Common myeloid progenitor, CD34-positive (primary cell): Measurements from ENCODE around the gene RHO.

Experiments used
- CTCF ChIA-PET: fragments of 350-600 bp; sonication (Branson Sonifier 250); formaldehyde crosslinking; loops from one replicate; lab custom pipeline; 2021; ENCODE audit warnings: antibody characterized with exemption; lab: Charles Lee
- POLR2A ChIA-PET: fragments of 350-600 bp; sonication (Branson Sonifier 250); formaldehyde crosslinking; loops from one replicate; lab custom pipeline; 2021; ENCODE audit warnings: antibody characterized with exemption; lab: Charles Lee
- DNase-seq, 3 donors: peaks; one replicate each; pipeline versions ENCODE4 v3.0.0 to v3.0.0-alpha.2; 2013
- H3K27ac ChIP-seq, 2 experiments: 1 replicate in 1 of 2; 2 replicates in 1 of 2; pipeline ENCODE4 v1.7.0; 2013; ENCODE audit warnings: inconsistent platforms in 2 of 2, low read length in 2 of 2, mild to moderate bottlenecking in 2 of 2, low read depth in 1 of 2, moderate library complexity in 1 of 2; ENCODE audit not compliant: severe bottlenecking in 2 of 2, insufficient read depth in 1 of 2, poor library complexity in 1 of 2
- H3K27me3 ChIP-seq, 5 experiments: replicated peaks in 2 of 5; 1 replicate in 3 of 5; 2 replicates in 2 of 5; pipeline versions ENCODE4 v1.6.1 to v1.7.0; 2013; ENCODE audit warnings: low read length in 4 of 5, mild to moderate bottlenecking in 2 of 5, moderate library complexity in 2 of 5, inconsistent platforms in 1 of 5; ENCODE audit not compliant: insufficient read depth in 5 of 5, control insufficient read depth in 4 of 5
- H3K36me3 ChIP-seq, 4 experiments: 1 replicate in 2 of 4; 2 replicates in 2 of 4; pipeline versions ENCODE4 v1.6.1 to v1.7.0; 2013; ENCODE audit warnings: low read length in 3 of 4, control low read depth in 1 of 4, mild to moderate bottlenecking in 1 of 4; ENCODE audit not compliant: control insufficient read depth in 4 of 4, insufficient read depth in 4 of 4
- H3K4me1 ChIP-seq, 4 experiments: 1 replicate in 3 of 4; 2 replicates in 1 of 4; pipeline versions ENCODE4 v1.6.1 to v1.7.1; 2013; ENCODE audit warnings: low read length in 3 of 4, mild to moderate bottlenecking in 3 of 4, control low read depth in 1 of 4, inconsistent platforms in 1 of 4, moderate library complexity in 1 of 4; ENCODE audit not compliant: control insufficient read depth in 4 of 4, insufficient read depth in 4 of 4; ENCODE audit errors: control extremely low read depth in 1 of 4
- H3K4me3 ChIP-seq, 7 experiments: 1 replicate in 4 of 7; 2 replicates in 3 of 7; pipeline versions ENCODE4 v1.5.1 to v1.7.0; 2013; ENCODE audit warnings: mild to moderate bottlenecking in 7 of 7, low read length in 6 of 7, moderate library complexity in 6 of 7, inconsistent platforms in 2 of 7, low read depth in 2 of 7, control low read depth in 1 of 7; ENCODE audit not compliant: insufficient read depth in 4 of 7, control insufficient read depth in 1 of 7; ENCODE audit errors: extremely low read depth in 1 of 7
- H3K9me3 ChIP-seq, 5 experiments: 1 replicate in 4 of 5; 2 replicates in 1 of 5; pipeline versions ENCODE4 v1.6.1 to v1.7.1; 2013; ENCODE audit warnings: low read length in 4 of 5, mild to moderate bottlenecking in 2 of 5, inconsistent platforms in 1 of 5, low read depth in 1 of 5, moderate library complexity in 1 of 5; ENCODE audit not compliant: control insufficient read depth in 4 of 5, insufficient read depth in 2 of 5; ENCODE audit errors: control extremely low read depth in 1 of 5
- WGBS: methylation state at CpG from one replicate; pipeline ENCODE4 v1.1.5; 2013; ENCODE audit not compliant: insufficient coverage; 5-methylcytosine and 5-hydroxymethylcytosine counted together

The RHO gene

GRCh38 chr3:129504471-129505100 is 23.9 kb upstream of the RHO start:
- H3K9me3 ChIP-seq = no peaks in the 10 kb centered on the region
- H3K27ac ChIP-seq = no peak overlapping the region
- H3K4me3 ChIP-seq = no peak overlapping the region
- H3K36me3 ChIP-seq = peaks cover 14 to 80% (median 47%) of the 10 kb centered on the region in 4 experiments
- no peak for DNase-seq
- H3K4me1 ChIP-seq = no peaks in the 10 kb centered on the region
- H3K27me3 ChIP-seq = no peaks in the 10 kb centered on the region
- 90% methylated on average over 3 of the region's 5 CpGs for WGBS
- ChIA-PET POLR2A (no interaction called here), CTCF (no interaction called here)

- Histone ChIP-seq H3K27ac (no peak overlapping the region), H3K4me3 (no peak overlapping the region), H3K4me1 (no peaks in the 10 kb centered on the region), H3K9me3 (no peaks in the 10 kb centered on the region), H3K36me3 (peaks cover 13 to 81% (median 43%) of the 10 kb centered on the region in 4 experiments), H3K27me3 (no peaks in the 10 kb centered on the region)
- 100% methylated on average over 5 of the region's 6 CpGs for WGBS
- ChIA-PET CTCF (no interaction called here), POLR2A (no interaction called here)
- no peak for DNase-seq
Measured at GRCh38 chr3:129505341-129505740, 23.1 kb upstream of the RHO start.

- no peak overlapping the region for H3K27ac ChIP-seq
- POLR2A ChIA-PET = no interaction called here
- DNase-seq = no peak
- no peaks in the 10 kb centered on the region for H3K27me3 ChIP-seq
- peaks cover 13 to 81% (median 39%) of the 10 kb centered on the region in 4 experiments for H3K36me3 ChIP-seq
- H3K4me3 ChIP-seq = no peak overlapping the region
- no peaks in the 10 kb centered on the region for H3K9me3 ChIP-seq
- H3K4me1 ChIP-seq = no peaks in the 10 kb centered on the region
- WGBS = 95% methylated on average over 8 of the region's 9 CpGs
- CTCF ChIA-PET = interaction anchor here (1.2 kb wide), 1 partner anchor 13 kb away, joined by 5 read pairs; no protein-coding TSS in a partner anchor
Measured at GRCh38 chr3:129506231-129506742, 22.2 kb upstream of the RHO start.

GRCh38 chr3:129507181-129507831 is 21.1 kb upstream of the RHO start:
- CTCF ChIA-PET = interaction anchor here (1.2 kb wide), 1 partner anchor 14 kb away, joined by 5 read pairs; no protein-coding TSS in a partner anchor
- Histone ChIP-seq H3K9me3 (no peaks in the 10 kb centered on the region), H3K27me3 (no peaks in the 10 kb centered on the region), H3K27ac (no peak overlapping the region), H3K4me1 (no peaks in the 10 kb centered on the region), H3K4me3 (no peak overlapping the region), H3K36me3 (peaks cover 15 to 83% (median 37%) of the 10 kb centered on the region in 4 experiments)
- 95% methylated on average over 9 of the region's 9 CpGs for WGBS
- POLR2A ChIA-PET = no interaction called here
- no peak for DNase-seq

GRCh38 chr3:129512595-129512994 is 15.8 kb upstream of the RHO start:
- H3K36me3 ChIP-seq = peaks cover 10 to 78% (median 29%) of the 10 kb centered on the region in 4 experiments
- H3K4me3 ChIP-seq = no peak overlapping the region
- no peaks in the 10 kb centered on the region for H3K27me3 ChIP-seq
- DNase-seq = no peak
- no peaks in the 10 kb centered on the region for H3K4me1 ChIP-seq
- no peak overlapping the region for H3K27ac ChIP-seq
- no peaks in the 10 kb centered on the region for H3K9me3 ChIP-seq
- ChIA-PET POLR2A (no interaction called here), CTCF (interaction anchor here (0.6 kb wide), 1 partner anchor 22 kb away, joined by 3 read pairs; no protein-coding TSS in a partner anchor)

- WGBS = 95% methylated on average over 7 of the region's 8 CpGs
- CTCF ChIA-PET = interaction anchor here (0.7 kb wide), 1 partner anchor 10 kb away, joined by 3 read pairs; no protein-coding TSS in a partner anchor
- POLR2A ChIA-PET = no interaction called here
- Histone ChIP-seq H3K27ac (no peak overlapping the region), H3K9me3 (no peaks in the 10 kb centered on the region), H3K4me3 (no peak overlapping the region), H3K4me1 (no peaks in the 10 kb centered on the region), H3K27me3 (no peaks in the 10 kb centered on the region), H3K36me3 (peaks cover 13 to 81% (median 28%) of the 10 kb centered on the region in 4 experiments)
- DNase-seq = no peak
Measured at GRCh38 chr3:129513705-129514104, 14.7 kb upstream of the RHO start.

GRCh38 chr3:129514110-129514509 is 14.3 kb upstream of the RHO start:
- Histone ChIP-seq H3K4me3 (no peak overlapping the region), H3K27me3 (no peaks in the 10 kb centered on the region), H3K27ac (no peak overlapping the region), H3K9me3 (no peaks in the 10 kb centered on the region), H3K4me1 (no peaks in the 10 kb centered on the region), H3K36me3 (peaks cover 13 to 85% (median 30%) of the 10 kb centered on the region in 4 experiments)
- 100% methylated on average over 10 of the region's 10 CpGs for WGBS
- ChIA-PET POLR2A (no interaction called here), CTCF (interaction anchor here (0.7 kb wide), 1 partner anchor 9 kb away, joined by 3 read pairs; no protein-coding TSS in a partner anchor)
- no peak for DNase-seq
